HG02943 (cell line): ENCODE measurements around the gene OSBPL3.

Source experiments
- ATAC-seq: cut with Tn5 transposase; IDR thresholded peaks from one replicate; pipeline ENCODE4 v1.9.1; 2021; ENCODE audit warnings: mild to moderate bottlenecking, low read depth, moderate library complexity; ENCODE audit not compliant: unreplicated experiment

Gene OSBPL3

GRCh38 chr7:24902276-24902675 is 77.7 kb downstream of the OSBPL3 start:
- no peak for ATAC-seq

GRCh38 chr7:24899905-24900304 is 80.1 kb downstream of the OSBPL3 start:
- ATAC-seq, result peak; percentile 63

GRCh38 chr7:24899161-24899560 is 80.8 kb downstream of the OSBPL3 start:
- ATAC-seq, result no peak

GRCh38 chr7:24898691-24899090 is 81.3 kb downstream of the OSBPL3 start:
- no peak for ATAC-seq

GRCh38 chr7:24896031-24896501 is 83.9 kb downstream of the OSBPL3 start:
- ATAC-seq, result peak; percentile 58

- no peak for ATAC-seq
Observed at GRCh38 chr7:24894429-24895221, 85.4 kb downstream of the OSBPL3 start.

GRCh38 chr7:24891311-24891735 is 88.7 kb downstream of the OSBPL3 start:
- no peak for ATAC-seq

GRCh38 chr7:24889611-24890010 is 90.4 kb downstream of the OSBPL3 start:
- no peak for ATAC-seq

- ATAC-seq, result no peak
Observed at GRCh38 chr7:24888653-24889052, 91.3 kb downstream of the OSBPL3 start.

GRCh38 chr7:24885716-24886115 is 94.3 kb downstream of the OSBPL3 start:
- ATAC-seq, result no peak

GRCh38 chr7:24885305-24885704 is 94.7 kb downstream of the OSBPL3 start:
- ATAC-seq, result no peak

GRCh38 chr7:24884401-24884800 is 95.6 kb downstream of the OSBPL3 start:
- no peak for ATAC-seq

- ATAC-seq, result no peak
Observed at GRCh38 chr7:24883622-24884013, 96.4 kb downstream of the OSBPL3 start.

GRCh38 chr7:24882989-24883621 is 96.9 kb downstream of the OSBPL3 start:
- no peak for ATAC-seq

GRCh38 chr7:24881623-24882022 is 98.4 kb downstream of the OSBPL3 start:
- no peak for ATAC-seq

- no peak for ATAC-seq
Observed at GRCh38 chr7:24880886-24881285, 99.1 kb downstream of the OSBPL3 start.

- no peak for ATAC-seq
Observed at GRCh38 chr7:24879291-24879690, 100.7 kb downstream of the OSBPL3 start.

GRCh38 chr7:24877790-24878311 is 102.1 kb downstream of the OSBPL3 start:
- peak; percentile 95 for ATAC-seq

- no peak for ATAC-seq
Observed at GRCh38 chr7:24874791-24875190, 105.2 kb downstream of the OSBPL3 start.

GRCh38 chr7:24873944-24874343 is 106.0 kb downstream of the OSBPL3 start:
- ATAC-seq, result no peak

- no peak for ATAC-seq
Observed at GRCh38 chr7:24871770-24872169, 108.2 kb downstream of the OSBPL3 start.

- ATAC-seq, result no peak
Observed at GRCh38 chr7:24870766-24871165, 109.2 kb downstream of the OSBPL3 start.
